GM23338 (cell line): ENCODE data around the gene AP5Z1. TPM values are rescaled to one million over a fixed set of nuclear protein-coding genes. Genes with fewer than 3 reads are reported as not detected.

Source experiments
- ATAC-seq: fragments of 200-7000 bp; cut with Tn5 transposase; 3 replicates; pipeline ENCODE4 v1.9.1; 2020
- DNase-seq: peaks from one replicate; pipeline ENCODE4 v3.0.0-alpha.2; 2015; ENCODE audit warnings: low spot score
- H2AFZ ChIP-seq: fragments of 200-600 bp; sonication (generic); 2 replicates; pipeline ENCODE4 v1.8.0; 2016; ENCODE audit warnings: antibody characterized with exemption, mild to moderate bottlenecking, moderate library complexity
- H3F3A ChIP-seq: fragments of 200-600 bp; sonication (generic); replicated peaks from 2 replicates; pipeline ENCODE4 v1.8.0; 2017; ENCODE audit warnings: antibody characterized with exemption, mixed run types, low read depth
- H3K27ac ChIP-seq: fragments of 200-600 bp; sonication (generic); 2 replicates; pipeline ENCODE4 v1.6.1; 2016; ENCODE audit warnings: low read depth
- H3K27me3 ChIP-seq: fragments of 200-600 bp; sonication (generic); 2 replicates; pipeline ENCODE4 v1.8.0; 2016; ENCODE audit warnings: mild to moderate bottlenecking, mixed run types, moderate library complexity; ENCODE audit not compliant: insufficient read depth
- H3K36me3 ChIP-seq: fragments of 200-600 bp; sonication (generic); 2 replicates; pipeline ENCODE4 v1.8.0; 2016; ENCODE audit warnings: mild to moderate bottlenecking; ENCODE audit not compliant: insufficient read depth
- H3K4me1 ChIP-seq: fragments of 200-600 bp; sonication (generic); 2 replicates; pipeline ENCODE4 v1.8.0; 2016; ENCODE audit warnings: mild to moderate bottlenecking, moderate library complexity; ENCODE audit not compliant: insufficient read depth
- H3K4me2 ChIP-seq: fragments of 200-600 bp; sonication (generic); 2 replicates; pipeline ENCODE4 v1.7.1; 2017; ENCODE audit warnings: mixed run types
- H3K4me3 ChIP-seq: fragments of 200-600 bp; sonication (generic); 2 replicates; pipeline ENCODE4 v1.6.1; 2016; ENCODE audit warnings: mixed run types
- H3K79me2 ChIP-seq: fragments of 200-600 bp; sonication (generic); replicated peaks from 2 replicates; pipeline ENCODE4 v1.8.0; 2017; ENCODE audit warnings: mild to moderate bottlenecking; ENCODE audit not compliant: insufficient read depth
- H3K9me2 ChIP-seq: fragments of 200-600 bp; sonication (generic); 2 replicates; pipeline ENCODE4 v1.8.0; 2017; ENCODE audit not compliant: insufficient read depth
- H4K20me1 ChIP-seq: fragments of 200-600 bp; sonication (generic); replicated peaks from 2 replicates; pipeline ENCODE4 v1.8.0; 2017; ENCODE audit warnings: mild to moderate bottlenecking; ENCODE audit not compliant: insufficient read depth
- H3K27ac Mint-ChIP-seq: 2 replicates; pipeline ENCODE4 v1.8.0; 2020; ENCODE audit warnings: inconsistent platforms, mild to moderate bottlenecking, moderate library complexity, mixed read lengths
- H3K27me3 Mint-ChIP-seq: 3 replicates; pipeline ENCODE4 v1.8.0; 2022; ENCODE audit warnings: low read depth, mild to moderate bottlenecking, moderate library complexity, mixed read lengths, inconsistent platforms; ENCODE audit not compliant: insufficient read depth, poor library complexity
- H3K36me3 Mint-ChIP-seq: 3 replicates; pipeline ENCODE4 v1.8.0; 2021; ENCODE audit warnings: low read depth, mild to moderate bottlenecking, inconsistent platforms, moderate library complexity, mixed read lengths
- H3K4me1 Mint-ChIP-seq: 3 replicates; pipeline ENCODE4 v1.8.0; 2020; ENCODE audit warnings: mild to moderate bottlenecking, inconsistent platforms, mixed read lengths
- H3K4me3 Mint-ChIP-seq: 3 replicates; pipeline ENCODE4 v1.8.0; 2021; ENCODE audit warnings: moderate library complexity, mild to moderate bottlenecking, inconsistent platforms, mixed read lengths
- H3K9me3 Mint-ChIP-seq: 3 replicates; pipeline ENCODE4 v1.8.0; 2020; ENCODE audit warnings: moderate library complexity, mild to moderate bottlenecking, inconsistent platforms, mixed read lengths
- CREB1 ChIP-seq: fragments of 250-450 bp; sonication (Bioruptor Pico); IDR thresholded peaks from 2 replicates; pipeline ENCODE4 v1.5.0; 2020; ENCODE audit warnings: low read depth, mild to moderate bottlenecking, moderate library complexity
- CTCF ChIP-seq, 2 experiments: fragments of 200-600 bp in 1 of 2; sonication (generic) in 1 of 2; conservative IDR thresholded peaks; 2 replicates each; pipeline versions ENCODE4 v1.5.1 to v1.6.1; 2016 to 2017; ENCODE audit warnings: antibody characterized with exemption in 2 of 2, low read depth in 2 of 2, mild to moderate bottlenecking in 2 of 2, moderate library complexity in 1 of 2
- ETS1 ChIP-seq: IDR thresholded peaks from 2 replicates; pipeline ENCODE4 v1.6.1; 2016; ENCODE audit warnings: antibody characterized with exemption
- EZH2 ChIP-seq: fragments of 200-600 bp; sonication (generic); IDR thresholded peaks from one replicate; pipeline ENCODE4 v1.8.0; 2017; ENCODE audit warnings: antibody characterized with exemption, mild to moderate bottlenecking, low read depth; ENCODE audit not compliant: unreplicated experiment
- EZH2phosphoT487 ChIP-seq: fragments of 200-600 bp; sonication (generic); IDR thresholded peaks from one replicate; pipeline ENCODE4 v1.8.1; 2018; ENCODE audit warnings: antibody characterized with exemption; ENCODE audit not compliant: unreplicated experiment
- JUNB ChIP-seq: IDR thresholded peaks from one replicate; pipeline ENCODE4 v1.6.1; 2016; ENCODE audit warnings: antibody characterized with exemption; ENCODE audit not compliant: unreplicated experiment
- NANOG ChIP-seq: IDR thresholded peaks from 2 replicates; pipeline ENCODE4 v1.6.1; 2016; ENCODE audit warnings: antibody characterized with exemption, borderline replicate concordance
- POLR2AphosphoS5 ChIP-seq: IDR thresholded peaks from 2 replicates; pipeline ENCODE4 v1.6.1; 2016; ENCODE audit warnings: antibody characterized with exemption, low read depth
- REST ChIP-seq: IDR thresholded peaks from one replicate; pipeline ENCODE4 v1.6.1; 2018; ENCODE audit warnings: antibody characterized with exemption; ENCODE audit not compliant: unreplicated experiment
- STAT1 ChIP-seq: IDR thresholded peaks from one replicate; pipeline ENCODE4 v1.6.1; 2016; ENCODE audit warnings: antibody characterized with exemption; ENCODE audit not compliant: unreplicated experiment
- ZNF114 ChIP-seq: fragments of 250-450 bp; sonication (Bioruptor Pico); IDR thresholded peaks from 2 replicates; pipeline ENCODE4 v1.5.0; 2020; ENCODE audit warnings: mild to moderate bottlenecking, moderate library complexity
- ZNF331 ChIP-seq: fragments of 250-450 bp; sonication (Bioruptor Pico); IDR thresholded peaks from 2 replicates; pipeline ENCODE4 v1.5.0; 2020; ENCODE audit warnings: low read depth, mild to moderate bottlenecking, moderate library complexity
- ZNF462 ChIP-seq: fragments of 250-450 bp; sonication (Bioruptor Pico); IDR thresholded peaks from 2 replicates; pipeline ENCODE4 v1.5.0; 2020; ENCODE audit warnings: mild to moderate bottlenecking, moderate library complexity
- polyA plus RNA-seq: library from polyadenylated mRNA; unstranded; fragments of >200 nt; fragmentation: Nextera tagmentation; extraction: Ambion mirVana; gene quantifications from 2 replicates; pipeline ENCODE4 v1.2.1, GENCODE V29; 2016
- total RNA-seq: library from RNA; depleted of rRNA; stranded (reverse); fragments of >200 nt; shearing (Covaris generic); gene quantifications from 2 replicates; pipeline ENCODE4 v1.2.3, GENCODE V29; 2014

The AP5Z1 gene
- total and polyA plus RNA-seq, 2 experiments from 2014 or later: 16.3 to 31.2 TPM

GRCh38 chr7:4785371-4785770 lies 9.9 kb downstream of the AP5Z1 start:
- TF ChIP-seq ZNF462 (CRISPR knock-in tag) (no peak), NANOG (no peak), REST (no peak), CREB1 (no peak), CTCF (conservative IDR thresholded peaks at IDR 0.05; ENCODE audit: low read depth in 2 of 2) (no peak), EZH2 (no peak), STAT1 (no peak), JUNB (no peak), ZNF331 (no peak), ZNF114 (no peak), EZH2phosphoT487 (no peak), ETS1 (no peak), POLR2AphosphoS5 (no peak)
- ATAC-seq: no peak
- no peaks in the 10 kb centered on the region for H3K9me2 ChIP-seq
- H3K9me3 Mint-ChIP-seq: no peaks in the 10 kb centered on the region
- no peaks in the 10 kb centered on the region for H4K20me1 ChIP-seq
- no peaks in the 10 kb centered on the region for H3K27me3 ChIP-seq
- no peaks in the 10 kb centered on the region for H3F3A ChIP-seq
- H3K4me1 ChIP-seq: no peaks in the 10 kb centered on the region
- no peak overlapping the region for H3K4me3 Mint-ChIP-seq
- H3K4me3 ChIP-seq: no peak overlapping the region
- no peak for DNase-seq
- peaks cover 18% of the 10 kb centered on the region for H3K36me3 Mint-ChIP-seq
- H3K79me2 ChIP-seq: no peaks in the 10 kb centered on the region
- H3K4me1 Mint-ChIP-seq: no peaks in the 10 kb centered on the region
- no peaks in the 10 kb centered on the region; the same call in 1 of the 2 replicates for H3K36me3 ChIP-seq
- H2AFZ ChIP-seq: no peak overlapping the region
- no peaks in the 10 kb centered on the region for H3K27me3 Mint-ChIP-seq
- no peak overlapping the region for H3K27ac ChIP-seq
- no peak overlapping the region for H3K4me2 ChIP-seq
- H3K27ac Mint-ChIP-seq: no peak overlapping the region
